ENCODE data around the gene CORO2A. TPM values are rescaled to one million over a fixed set of nuclear protein-coding genes. Genes with fewer than 3 reads are reported as not detected.
A peak's percentile ranks its signal among the peaks of the same experiment; 100 is the strongest.

Gene CORO2A
- polyA plus RNA-seq, 3 donors from 2014 or later, result 1.6 to 2.5 (median 2.1) TPM

GRCh38 chr9:98164912-98165311 lies 27.5 kb downstream of the CORO2A start:
- Mint-ChIP-seq H3K36me3 (no peaks in the 10 kb centered on the region), H3K27me3 (ENCODE audit: low read depth in 3 of 3) (peaks cover 2 to 7% (median 2%) of the 10 kb centered on the region in 3 donors), H3K9me3 (no peaks in the 10 kb centered on the region), H3K4me1 (peaks cover 19 to 25% of the 10 kb centered on the region in 2 donors), H3K4me3 (no peak overlapping the region), H3K27ac (peak overlapping the region in 1 of 6 donors; percentile 53)
- DNase-seq, result no peak

- H3K27ac Mint-ChIP-seq, result no peak overlapping the region
- H3K9me3 Mint-ChIP-seq, result no peaks in the 10 kb centered on the region
- H3K4me3 Mint-ChIP-seq, result no peak overlapping the region
- peaks cover 2 to 9% (median 5%) of the 10 kb centered on the region in 3 donors for H3K27me3 Mint-ChIP-seq (ENCODE audit: low read depth in 3 of 3)
- H3K36me3 Mint-ChIP-seq, result no peaks in the 10 kb centered on the region
- H3K4me1 Mint-ChIP-seq, result peaks cover 31 to 36% of the 10 kb centered on the region in 2 donors
- no peak for DNase-seq
Measured at GRCh38 chr9:98162613-98163012, 29.8 kb downstream of the CORO2A start.

- Mint-ChIP-seq H3K36me3 (no peaks in the 10 kb centered on the region), H3K4me1 (peaks cover 31 to 36% of the 10 kb centered on the region in 2 donors), H3K27me3 (ENCODE audit: low read depth in 3 of 3) (peaks cover 2 to 6% (median 5%) of the 10 kb centered on the region in 3 donors), H3K9me3 (no peaks in the 10 kb centered on the region), H3K4me3 (no peak overlapping the region), H3K27ac (no peak overlapping the region)
- no peak for DNase-seq
Measured at GRCh38 chr9:98161851-98162250, 30.6 kb downstream of the CORO2A start.

- H3K27me3 Mint-ChIP-seq (ENCODE audit: low read depth in 3 of 3), result peaks cover 2 to 5% (median 4%) of the 10 kb centered on the region in 3 donors
- no peaks in the 10 kb centered on the region for H3K9me3 Mint-ChIP-seq
- DNase-seq, result no peak
- peaks cover 0 to 3% (median 0%) of the 10 kb centered on the region in 3 donors for H3K36me3 Mint-ChIP-seq
- no peak overlapping the region for H3K4me3 Mint-ChIP-seq
- peaks cover 31 to 36% of the 10 kb centered on the region in 2 donors for H3K4me1 Mint-ChIP-seq
- peak overlapping the region in 3 of 6 donors; percentile 0 to 62 (median 9) for H3K27ac Mint-ChIP-seq
Measured at GRCh38 chr9:98159790-98160189, 32.6 kb downstream of the CORO2A start.

GRCh38 chr9:98159301-98159700 lies 33.1 kb downstream of the CORO2A start:
- Mint-ChIP-seq H3K27me3 (ENCODE audit: low read depth in 3 of 3) (peaks cover 2 to 5% (median 4%) of the 10 kb centered on the region in 3 donors), H3K27ac (peak overlapping the region in 3 of 6 donors; percentile 0 to 62 (median 17)), H3K9me3 (no peaks in the 10 kb centered on the region), H3K4me3 (no peak overlapping the region), H3K36me3 (peaks cover 0 to 3% (median 0%) of the 10 kb centered on the region in 3 donors), H3K4me1 (peaks cover 29 to 32% of the 10 kb centered on the region in 2 donors)
- DNase-seq, result no peak

- H3K9me3 Mint-ChIP-seq, result no peaks in the 10 kb centered on the region
- peaks cover 18 to 22% of the 10 kb centered on the region in 2 donors for H3K4me1 Mint-ChIP-seq
- peak overlapping the region in 5 of 6 donors; percentile 20 to 85 (median 57) for H3K27ac Mint-ChIP-seq
- H3K27me3 Mint-ChIP-seq (ENCODE audit: low read depth in 3 of 3), result peaks cover 2 to 4% (median 3%) of the 10 kb centered on the region in 3 donors
- DNase-seq, result peak in 2 of 3 donors; percentile 10 to 16
- peak overlapping the region in 2 of 5 donors; percentile 11 to 29 for H3K4me3 Mint-ChIP-seq
- H3K36me3 Mint-ChIP-seq, result peaks cover 0 to 10% (median 4%) of the 10 kb centered on the region in 3 donors
Measured at GRCh38 chr9:98158071-98158831, 34.2 kb downstream of the CORO2A start.

- no peak for DNase-seq
- Mint-ChIP-seq H3K27ac (peak overlapping the region in 1 of 6 donors; percentile 53), H3K4me1 (peaks cover 18 to 21% of the 10 kb centered on the region in 2 donors), H3K36me3 (peaks cover 0 to 10% (median 4%) of the 10 kb centered on the region in 3 donors), H3K27me3 (ENCODE audit: low read depth in 3 of 3) (peaks cover 2 to 4% (median 3%) of the 10 kb centered on the region in 3 donors), H3K4me3 (no peak overlapping the region), H3K9me3 (no peaks in the 10 kb centered on the region)
Measured at GRCh38 chr9:98157372-98157771, 35.1 kb downstream of the CORO2A start.

GRCh38 chr9:98154678-98155077 lies 37.8 kb downstream of the CORO2A start:
- Mint-ChIP-seq H3K4me1 (peaks cover 15 to 20% of the 10 kb centered on the region in 2 donors), H3K27ac (no peak overlapping the region), H3K27me3 (ENCODE audit: low read depth in 3 of 3) (peaks cover 0 to 3% (median 2%) of the 10 kb centered on the region in 3 donors), H3K9me3 (no peaks in the 10 kb centered on the region), H3K4me3 (no peak overlapping the region), H3K36me3 (peaks cover 0 to 10% (median 4%) of the 10 kb centered on the region in 3 donors)
- no peak for DNase-seq

- H3K4me3 Mint-ChIP-seq, result no peak overlapping the region
- no peaks in the 10 kb centered on the region for H3K9me3 Mint-ChIP-seq
- H3K27me3 Mint-ChIP-seq (ENCODE audit: low read depth in 3 of 3), result no peaks in the 10 kb centered on the region
- peaks cover 0 to 10% (median 4%) of the 10 kb centered on the region in 3 donors for H3K36me3 Mint-ChIP-seq
- H3K27ac Mint-ChIP-seq, result no peak overlapping the region
- DNase-seq, result no peak
- no peaks in the 10 kb centered on the region for H3K4me1 Mint-ChIP-seq
Measured at GRCh38 chr9:98152526-98152925, 39.9 kb downstream of the CORO2A start.

GRCh38 chr9:98150721-98151120 lies 41.7 kb downstream of the CORO2A start:
- no peaks in the 10 kb centered on the region for H3K4me1 Mint-ChIP-seq
- no peak overlapping the region for H3K4me3 Mint-ChIP-seq
- no peaks in the 10 kb centered on the region for H3K27me3 Mint-ChIP-seq (ENCODE audit: low read depth in 3 of 3)
- no peak for DNase-seq
- peaks cover 0 to 6% (median 4%) of the 10 kb centered on the region in 3 donors for H3K36me3 Mint-ChIP-seq
- H3K27ac Mint-ChIP-seq, result no peak overlapping the region
- no peaks in the 10 kb centered on the region for H3K9me3 Mint-ChIP-seq

- no peaks in the 10 kb centered on the region for H3K4me1 Mint-ChIP-seq
- DNase-seq, result no peak
- H3K9me3 Mint-ChIP-seq, result no peaks in the 10 kb centered on the region
- no peak overlapping the region for H3K4me3 Mint-ChIP-seq
- H3K27me3 Mint-ChIP-seq (ENCODE audit: low read depth in 3 of 3), result no peaks in the 10 kb centered on the region
- H3K36me3 Mint-ChIP-seq, result peaks cover 0 to 6% (median 4%) of the 10 kb centered on the region in 3 donors
- H3K27ac Mint-ChIP-seq, result peak overlapping the region in 2 of 6 donors; percentile 42 to 70
Measured at GRCh38 chr9:98150164-98150563, 42.3 kb downstream of the CORO2A start.

- Mint-ChIP-seq H3K9me3 (no peaks in the 10 kb centered on the region), H3K36me3 (peaks cover 0 to 6% (median 4%) of the 10 kb centered on the region in 3 donors), H3K4me3 (no peak overlapping the region), H3K27ac (peak overlapping the region in 1 of 6 donors; percentile 8), H3K4me1 (no peaks in the 10 kb centered on the region), H3K27me3 (ENCODE audit: low read depth in 3 of 3) (no peaks in the 10 kb centered on the region)
- no peak for DNase-seq
Measured at GRCh38 chr9:98149422-98149821, 43.0 kb downstream of the CORO2A start.

GRCh38 chr9:98148486-98148885 lies 44.0 kb downstream of the CORO2A start:
- no peak overlapping the region for H3K27ac Mint-ChIP-seq
- no peaks in the 10 kb centered on the region for H3K4me1 Mint-ChIP-seq
- no peak overlapping the region for H3K4me3 Mint-ChIP-seq
- no peak for DNase-seq
- H3K9me3 Mint-ChIP-seq, result no peaks in the 10 kb centered on the region
- no peaks in the 10 kb centered on the region for H3K36me3 Mint-ChIP-seq
- no peaks in the 10 kb centered on the region for H3K27me3 Mint-ChIP-seq (ENCODE audit: low read depth in 3 of 3)

GRCh38 chr9:98147582-98147981 lies 44.9 kb downstream of the CORO2A start:
- Mint-ChIP-seq H3K4me1 (no peaks in the 10 kb centered on the region), H3K36me3 (no peaks in the 10 kb centered on the region), H3K27ac (no peak overlapping the region), H3K27me3 (ENCODE audit: low read depth in 3 of 3) (no peaks in the 10 kb centered on the region), H3K4me3 (no peak overlapping the region), H3K9me3 (no peaks in the 10 kb centered on the region)
- DNase-seq, result no peak

All from immature natural killer cell (primary cell).